Stimulated activated CD4-positive, alpha-beta T cell treated with anti-CD3 and anti-CD28 coated beads, Interleukin-15, amount 100 ng/mL, for 1 hour (primary cell): Measurements from ENCODE around the gene ATIC.

Experiments
- DNase-seq, 2 donors: peaks; one replicate each; pipeline ENCODE4 v3.0.0-alpha.2; 2020; ENCODE audit warnings: low read depth in 1 of 2, low spot score in 1 of 2

The ATIC gene

GRCh38 chr2:215314896-215315295, 3.0 kb downstream of the ATIC start:
- DNase-seq, result no peak

GRCh38 chr2:215315301-215315700, 3.4 kb downstream of the ATIC start:
- no peak for DNase-seq

DNA sequence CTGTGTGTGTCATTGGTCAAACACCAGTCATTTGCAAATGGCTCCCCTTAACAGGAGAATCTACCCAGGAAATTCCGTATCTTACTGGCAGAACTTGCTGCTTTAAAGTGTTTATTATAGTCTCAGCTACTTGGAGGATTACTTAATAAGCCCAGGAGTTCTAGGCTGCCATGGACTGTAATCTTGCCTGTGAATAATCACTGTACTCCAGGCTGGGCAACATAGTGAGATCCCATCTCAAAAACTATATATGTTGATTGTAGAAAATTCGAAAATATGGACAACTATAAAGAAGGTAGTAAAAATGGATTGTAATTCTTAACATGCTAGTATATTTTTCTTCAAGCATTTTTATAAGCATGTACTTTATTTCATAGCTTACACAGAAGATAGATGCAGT, 4.5 kb downstream of the ATIC start:
- DNase-seq, result no peak

GRCh38 chr2:215319500-215319899, 7.6 kb downstream of the ATIC start:
- DNase-seq, result no peak

DNA sequence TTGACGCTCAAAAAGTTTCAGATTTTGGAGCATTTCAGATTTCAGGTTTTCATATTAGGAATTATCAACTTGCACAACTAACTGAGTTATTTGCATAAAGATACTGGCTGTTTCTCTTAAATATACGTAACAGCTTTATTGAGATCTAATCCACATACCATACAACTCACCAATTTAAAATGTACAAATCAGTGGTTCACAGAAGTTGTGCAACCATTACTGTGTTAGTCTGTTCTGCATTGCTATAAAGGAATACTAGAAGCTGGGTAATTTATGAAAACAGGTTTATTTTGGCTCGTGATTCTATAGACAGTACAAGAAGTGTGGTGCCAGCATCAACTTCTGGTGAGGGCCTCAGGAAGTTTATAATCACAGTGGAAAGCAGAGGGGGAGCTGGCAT, 8.2 kb downstream of the ATIC start:
- DNase-seq, result no peak

GRCh38 chr2:215320679-215321078, 8.8 kb downstream of the ATIC start:
- no peak for DNase-seq

DNA sequence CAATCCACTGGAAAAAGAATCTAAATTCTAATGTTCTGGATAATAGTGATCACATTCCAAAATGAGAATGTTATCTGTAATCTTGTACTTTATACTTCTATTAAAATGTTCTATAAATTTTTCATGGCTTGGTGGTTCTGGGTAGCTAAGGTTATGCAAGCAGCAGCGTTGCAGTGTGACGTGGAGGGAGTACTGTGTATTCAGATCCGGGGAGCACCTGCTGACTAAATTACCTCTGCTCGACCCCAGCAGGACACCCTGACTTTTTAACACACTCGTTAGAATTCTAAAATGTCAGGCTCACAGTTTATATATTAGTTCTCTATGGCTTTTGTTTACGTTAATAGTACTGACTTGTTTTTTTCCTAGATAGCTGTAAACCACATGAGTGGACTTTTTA, 13.0 kb downstream of the ATIC start:
- DNase-seq, result no peak

DNA sequence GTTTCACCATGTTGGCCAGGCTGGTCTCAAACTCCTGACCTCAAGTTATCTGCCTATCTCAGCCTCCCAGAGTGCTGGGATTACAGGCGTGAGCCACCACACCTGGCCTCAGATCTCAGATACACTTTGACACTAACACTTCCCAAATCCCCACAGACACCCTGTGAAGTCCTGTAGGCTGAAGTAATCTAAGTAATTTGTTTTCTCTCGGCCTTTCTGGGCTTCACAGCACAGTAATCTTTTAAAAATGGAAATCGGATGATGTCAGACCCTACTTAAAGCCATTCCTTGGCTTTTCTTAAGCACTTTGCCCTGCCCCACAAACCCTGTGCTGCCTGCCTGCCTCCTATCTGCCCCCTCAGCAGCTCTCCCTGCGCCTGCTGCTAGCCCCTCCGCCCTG, 16.2 kb downstream of the ATIC start:
- DNase-seq, result no peak

DNA sequence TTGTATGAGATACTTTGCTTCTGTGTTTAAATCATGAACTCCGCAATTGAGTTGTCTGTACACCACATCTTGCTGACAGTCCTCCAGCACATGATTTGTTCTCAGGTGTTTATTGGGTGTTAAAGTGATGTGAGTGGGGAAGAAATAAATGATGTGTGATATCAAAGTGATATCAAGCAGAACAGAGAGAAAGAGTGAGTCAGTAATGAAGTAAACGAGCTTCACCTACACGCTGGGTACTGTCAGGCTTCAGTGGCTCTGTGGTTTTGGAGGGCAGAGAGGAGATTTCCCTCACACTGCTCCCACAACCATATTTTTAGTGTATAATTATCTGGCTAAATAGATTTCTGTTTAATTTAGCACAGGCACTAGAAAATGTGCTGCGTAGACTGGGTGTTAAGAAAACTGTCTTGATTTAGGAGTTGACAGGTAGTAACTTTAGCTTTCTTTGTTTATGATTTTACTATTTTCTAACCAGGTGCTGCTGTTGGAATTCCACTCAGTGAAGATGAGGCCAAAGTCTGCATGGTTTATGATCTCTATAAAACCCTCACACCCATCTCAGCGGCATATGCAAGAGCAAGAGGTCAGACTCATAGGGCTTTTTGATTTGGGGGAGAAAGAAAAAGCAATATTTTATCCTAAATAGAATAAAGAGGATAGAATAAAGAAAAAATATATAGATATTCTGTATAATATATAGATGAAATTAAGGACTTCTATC, 21.2 kb downstream of the ATIC start:
- DNase-seq, result no peak

- no peak for DNase-seq
These were observed 27.2 kb downstream of the ATIC start for GRCh38 chr2:215338883-215339679.

DNA sequence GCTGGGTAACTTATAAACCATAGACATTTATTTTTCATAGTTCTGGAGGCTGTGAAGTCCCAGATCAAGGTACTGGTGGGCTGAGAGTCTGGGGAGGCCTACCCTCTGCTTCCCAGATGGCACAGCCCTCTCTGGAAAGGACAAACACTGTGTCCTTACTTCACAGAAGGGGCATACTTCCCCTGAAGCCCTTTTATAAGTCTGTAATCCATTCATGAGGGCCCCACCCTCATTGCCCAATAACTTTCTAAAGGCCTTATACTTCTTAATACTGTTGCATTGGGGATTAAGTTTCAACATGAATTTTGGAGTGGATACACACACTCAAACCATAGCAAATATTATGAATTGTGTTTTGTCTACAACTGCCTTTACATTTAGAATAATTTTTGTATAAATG, 36.0 kb downstream of the ATIC start:
- no peak for DNase-seq

DNA sequence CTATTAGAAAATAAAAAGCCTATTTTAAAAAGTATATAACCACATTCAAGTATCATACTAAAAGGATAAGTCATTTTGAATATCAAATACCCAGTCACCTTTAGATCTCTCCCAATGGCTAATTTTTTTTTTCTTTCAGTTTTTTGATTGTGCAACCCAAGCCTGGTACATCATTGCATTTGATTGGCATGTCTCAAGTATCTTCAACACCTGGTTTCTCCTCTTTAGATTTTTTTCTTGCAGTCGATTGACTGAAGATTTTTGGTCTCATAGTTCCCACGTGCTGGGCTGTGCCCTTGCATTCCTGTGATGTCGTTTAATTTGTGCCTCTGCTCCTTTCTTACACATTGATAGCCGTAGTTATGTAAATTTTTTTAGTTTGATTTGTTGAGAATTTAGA, 40.7 kb downstream of the ATIC start:
- DNase-seq, result no peak

- DNase-seq, result no peak
These were observed 43.2 kb downstream of the ATIC start for GRCh38 chr2:215354771-215355695.

GRCh38 chr2:215355801-215356200, 43.9 kb downstream of the ATIC start:
- DNase-seq, result no peak

DNA sequence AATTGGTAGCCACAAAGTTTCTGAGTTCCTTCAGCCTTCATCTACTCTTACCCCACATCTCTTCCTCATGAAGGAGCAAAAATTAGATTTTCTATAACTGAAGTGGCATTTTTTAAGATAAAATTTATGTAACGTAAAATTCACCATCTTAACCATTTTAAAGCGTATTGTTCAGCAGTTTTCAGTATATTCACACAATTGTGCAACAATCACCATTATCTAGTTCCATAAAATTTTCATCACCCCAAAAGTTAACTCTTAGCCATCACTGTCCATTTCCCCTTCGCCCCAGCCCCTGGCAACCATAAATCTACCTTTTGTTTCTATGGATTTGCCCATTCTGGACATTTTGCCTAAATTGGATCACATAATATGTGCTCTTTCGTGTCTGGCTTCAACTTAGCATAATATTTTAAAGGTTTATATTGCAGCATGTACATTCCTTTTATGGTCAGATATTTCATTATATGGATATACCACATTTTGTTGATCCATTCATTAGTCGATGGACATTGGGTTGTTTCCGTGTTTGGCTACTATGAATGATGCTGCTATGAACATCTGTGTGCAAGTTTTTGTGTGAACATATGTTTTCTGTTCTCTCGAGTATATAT, 44.6 kb downstream of the ATIC start:
- DNase-seq, result no peak

- no peak for DNase-seq
These were observed 45.1 kb downstream of the ATIC start for GRCh38 chr2:215356948-215357461.

DNA sequence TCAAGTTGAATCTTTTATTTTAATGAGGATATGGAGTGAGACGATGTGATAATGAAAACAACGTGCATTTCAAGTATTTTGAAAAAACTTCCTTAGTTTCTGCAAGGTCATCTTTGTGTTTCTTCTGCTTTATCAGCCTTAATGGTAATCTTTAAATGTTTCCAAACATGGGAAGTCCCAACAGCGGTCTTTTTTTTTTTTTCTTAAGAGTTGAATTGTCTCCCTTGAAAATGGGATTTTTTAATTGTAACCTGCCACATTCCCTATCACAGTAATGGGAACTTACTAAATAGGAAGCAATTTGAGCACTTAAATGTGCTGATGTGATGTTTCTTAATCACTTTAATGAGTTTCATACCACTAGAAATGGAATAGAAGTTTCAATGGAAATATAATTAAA, 45.8 kb downstream of the ATIC start:
- DNase-seq, result no peak

DNA sequence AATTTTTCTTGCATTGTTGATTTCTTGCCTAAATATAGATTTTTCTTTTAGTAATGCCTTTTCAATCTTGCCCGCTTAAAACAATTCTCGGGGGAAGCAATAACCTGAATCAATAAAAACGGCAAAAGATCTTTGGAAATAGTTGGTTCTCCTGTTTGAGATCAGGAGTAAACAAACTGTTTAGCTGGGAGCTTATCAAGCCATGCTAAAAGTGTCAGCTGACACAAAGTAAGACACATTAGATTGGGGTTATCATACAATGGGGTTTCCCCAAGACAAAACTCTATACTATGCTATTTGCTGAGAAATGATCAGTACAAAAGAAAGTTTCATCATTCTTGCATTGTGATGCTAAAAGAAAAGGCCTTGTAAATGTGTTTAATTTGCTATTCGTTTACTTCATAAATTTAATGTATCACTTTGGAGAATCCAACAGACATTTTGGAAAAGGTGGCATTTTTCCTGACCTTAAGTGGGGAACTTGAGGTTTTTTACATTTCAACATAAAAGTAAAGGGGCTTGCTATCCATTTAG, 46.5 kb downstream of the ATIC start:
- DNase-seq, result no peak

- no peak for DNase-seq
These were observed 47.2 kb downstream of the ATIC start for GRCh38 chr2:215358891-215359575.

DNA sequence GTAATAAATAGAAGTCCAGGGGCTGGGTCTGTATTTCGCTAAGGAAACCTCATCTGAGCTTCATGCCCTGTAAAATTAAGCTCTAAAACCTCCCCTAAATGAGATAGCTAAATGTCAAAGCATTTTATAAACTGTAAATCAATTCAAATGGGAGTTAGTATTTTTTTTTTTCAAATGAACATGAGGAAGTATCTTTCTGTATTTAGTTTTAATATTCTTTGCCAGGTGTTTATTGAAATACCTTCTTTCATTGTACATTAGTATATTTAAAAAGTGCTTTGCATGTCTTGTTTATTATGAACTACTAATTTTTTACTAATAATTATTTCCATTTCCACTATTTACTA, 47.7 kb downstream of the ATIC start:
- no peak for DNase-seq
